Cardiac fibroblast (primary cell): ENCODE results near the gene KRT6A.

Source experiments
- DNase-seq, 2 donors: peaks; one replicate each; pipeline versions ENCODE4 v3.0.0 to v3.0.0-alpha.2; 2010; ENCODE audit warnings: low read depth in 2 of 2
- H3K4me3 ChIP-seq, 2 donors: replicated peaks in 1 of 2; 1 replicate in 1 of 2; 2 replicates in 1 of 2; pipeline ENCODE4 v1.5.1; 2011; ENCODE audit warnings: low read depth in 2 of 2, low read length in 2 of 2, mild to moderate bottlenecking in 2 of 2, moderate library complexity in 1 of 2
- CTCF ChIP-seq: IDR thresholded peaks from one replicate; pipeline ENCODE4 v1.5.1; 2011; ENCODE audit warnings: low read depth, mild to moderate bottlenecking, low read length, inconsistent platforms

Gene KRT6A

GRCh38 chr12:52530366-52530765 lies 37.3 kb upstream of the KRT6A start:
- no peak for TF ChIP-seq CTCF
- no peak for DNase-seq
- no peak overlapping the region for H3K4me3 ChIP-seq

GRCh38 chr12:52529846-52530245 lies 36.8 kb upstream of the KRT6A start:
- DNase-seq = no peak
- H3K4me3 ChIP-seq = no peak overlapping the region
- no peak for TF ChIP-seq CTCF

GRCh38 chr12:52529417-52529816 lies 36.4 kb upstream of the KRT6A start:
- no peak overlapping the region for H3K4me3 ChIP-seq
- no peak for TF ChIP-seq CTCF
- no peak for DNase-seq

- no peak overlapping the region for H3K4me3 ChIP-seq
- no peak for TF ChIP-seq CTCF
- no peak for DNase-seq
Measured at GRCh38 chr12:52528641-52529143, 35.6 kb upstream of the KRT6A start.

GRCh38 chr12:52527121-52527800 lies 34.2 kb upstream of the KRT6A start:
- no peak for DNase-seq
- no peak overlapping the region for H3K4me3 ChIP-seq
- no peak for TF ChIP-seq CTCF

GRCh38 chr12:52526511-52526951 lies 33.5 kb upstream of the KRT6A start:
- H3K4me3 ChIP-seq = no peak overlapping the region
- DNase-seq = no peak
- TF ChIP-seq CTCF = no peak
